Keratinocyte (primary cell): ENCODE data around the gene EPHB1. TPM values are rescaled to one million over a fixed set of nuclear protein-coding genes. Genes with fewer than 3 reads are reported as not detected.

Source experiments
- DNase-seq: peaks from one replicate; pipeline ENCODE4 v3.0.0-alpha.2; 2011; ENCODE audit warnings: low read depth, missing footprints, low spot score
- FAIRE-seq: peaks from 2 replicates; lab custom pipeline; 2011; peaks lifted over from hg19 to GRCh38; lab: Jason Lieb, UNC
- H2AFZ ChIP-seq: 2 replicates; pipeline ENCODE4 v1.6.0; 2012; ENCODE audit warnings: low read length, control low read depth, inconsistent platforms; ENCODE audit not compliant: control insufficient read depth
- H3K27ac ChIP-seq: 2 replicates; pipeline ENCODE4 v1.5.1; 2011; ENCODE audit warnings: low read length; ENCODE audit not compliant: control insufficient read depth, insufficient read depth
- H3K27me3 ChIP-seq: 3 replicates; pipeline ENCODE4 v1.6.0; 2011; ENCODE audit warnings: low read length; ENCODE audit not compliant: control insufficient read depth, insufficient read depth; ENCODE audit errors: extremely low read depth
- H3K36me3 ChIP-seq, 2 experiments: 2 replicates in 1 of 2; 3 replicates in 1 of 2; pipeline ENCODE4 v1.5.1; 2011; ENCODE audit warnings: low read length in 2 of 2, mild to moderate bottlenecking in 1 of 2; ENCODE audit not compliant: control insufficient read depth in 2 of 2, insufficient read depth in 2 of 2; ENCODE audit errors: extremely low read depth in 1 of 2
- H3K4me1 ChIP-seq: 3 replicates; pipeline ENCODE4 v1.5.1; 2011; ENCODE audit warnings: low read length; ENCODE audit not compliant: control insufficient read depth, insufficient read depth; ENCODE audit errors: extremely low read depth
- H3K4me2 ChIP-seq: 3 replicates; pipeline ENCODE4 v1.6.0; 2011; ENCODE audit warnings: low read depth, low read length; ENCODE audit not compliant: control insufficient read depth, insufficient read depth; ENCODE audit errors: extremely low read depth
- H3K4me3 ChIP-seq, 3 experiments: fragments of 200-600 bp in 1 of 3; sonication (generic) in 1 of 3; 2 replicates in 2 of 3; 3 replicates in 1 of 3; pipeline ENCODE4 v1.5.1; 2011 to 2016; ENCODE audit warnings: low read length in 3 of 3, mild to moderate bottlenecking in 3 of 3, control low read depth in 2 of 3, inconsistent platforms in 1 of 3, low read depth in 1 of 3, mixed read lengths in 1 of 3, mixed run types in 1 of 3, moderate library complexity in 1 of 3; ENCODE audit not compliant: control insufficient read depth in 2 of 3, insufficient read depth in 2 of 3; ENCODE audit errors: extremely low read depth in 1 of 3
- H3K79me2 ChIP-seq: 2 replicates; pipeline ENCODE4 v1.6.0; 2012; ENCODE audit warnings: low read length; ENCODE audit not compliant: control insufficient read depth, insufficient read depth
- H3K9ac ChIP-seq: 3 replicates; pipeline ENCODE4 v1.6.0; 2011; ENCODE audit warnings: low read length; ENCODE audit not compliant: control insufficient read depth, insufficient read depth; ENCODE audit errors: extremely low read depth
- H3K9me1 ChIP-seq: 3 replicates; pipeline ENCODE4 v1.6.0; 2011; ENCODE audit warnings: low read length; ENCODE audit not compliant: control insufficient read depth, insufficient read depth; ENCODE audit errors: extremely low read depth
- H3K9me3 ChIP-seq: 2 replicates; pipeline ENCODE4 v1.5.1; 2012; ENCODE audit warnings: low read depth, low read length; ENCODE audit not compliant: control insufficient read depth
- H4K20me1 ChIP-seq: 3 replicates; pipeline ENCODE4 v1.6.0; 2011; ENCODE audit warnings: low read length; ENCODE audit not compliant: control insufficient read depth, insufficient read depth; ENCODE audit errors: extremely low read depth
- EZH2 ChIP-seq: IDR thresholded peaks from one replicate; pipeline ENCODE4 v1.6.1; 2012; ENCODE audit warnings: inconsistent platforms, mild to moderate bottlenecking, low read length, moderate library complexity
- dilution Hi-C: fragments of 300-500 bp; cut with MboI; formaldehyde crosslinking; loops from one replicate; pipeline ENCODE4 v1.7.0; 2020; ENCODE audit warnings: low sequenced_read_pairs; ENCODE audit not compliant: extremely low pct_ligation_motif_present
- polyA plus RNA-seq, 5 experiments: library from polyadenylated mRNA; depleted of rRNA in 3 of 5; stranded (reverse) in 3 of 5; stranded (forward) in 1 of 5; unstranded in 1 of 5; fragments of >200 nt; gene quantifications; 1 replicate in 1 of 5; 2 replicates in 3 of 5; 3 replicates in 1 of 5; pipeline versions ENCODE4 v1.2.1 to v1.2.3, GENCODE V29; 2011 to 2012; ENCODE audit warnings: missing spikeins in 2 of 5, low read depth in 1 of 5, low replicate concordance in 1 of 5
- TF ChIP-seq, protein P1 (sequence below), 3 experiments: IDR thresholded peaks in 1 of 3; conservative IDR thresholded peaks in 1 of 3; optimal IDR thresholded peaks in 1 of 3; 2 replicates in 2 of 3; 3 replicates in 1 of 3; pipeline versions ENCODE3 to v1.5.1; 2011; ENCODE audit warnings: low read length in 3 of 3, mild to moderate bottlenecking in 3 of 3, moderate library complexity in 2 of 3, control low read depth in 1 of 3, inconsistent platforms in 1 of 3; ENCODE audit not compliant: insufficient read depth in 2 of 3; ENCODE audit errors: extremely low read depth in 1 of 3

Gene EPHB1
- polyA plus RNA-seq, 1 donor (not counting 4 experiments of a cell fraction or from before 2014, with no cell fraction given), result 0.01 TPM

DNA sequence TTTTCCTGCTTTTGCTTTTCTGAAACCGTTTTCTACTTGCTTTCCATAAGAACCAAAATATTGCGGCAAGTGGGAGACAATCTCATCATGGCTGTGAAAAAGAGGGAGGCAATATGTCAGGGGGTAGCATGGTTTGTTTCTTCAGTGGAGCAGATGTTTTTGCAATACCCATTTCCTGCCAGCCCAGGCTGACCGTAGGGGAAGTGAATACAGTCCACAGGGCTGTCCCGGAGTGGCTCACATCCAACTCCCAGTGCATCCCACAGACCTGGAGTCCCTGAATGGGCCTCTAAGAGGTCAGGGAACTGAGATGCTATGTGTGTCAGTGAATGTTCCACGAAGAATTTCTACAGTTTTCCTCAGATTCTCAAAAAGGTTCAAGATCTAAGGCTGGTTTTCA lies 69.6 kb downstream of the EPHB1 start:
- Histone ChIP-seq H3K27me3 (no peaks in the 10 kb centered on the region), H4K20me1 (no peaks in the 10 kb centered on the region), H3K4me2 (no peak overlapping the region), H3K79me2 (no peaks in the 10 kb centered on the region), H2AFZ (no peak overlapping the region), H3K9me3 (no peaks in the 10 kb centered on the region), H3K27ac (no peak overlapping the region), H3K4me3 (no peak overlapping the region), H3K36me3 (no peaks in the 10 kb centered on the region), H3K9ac (no peak overlapping the region), H3K4me1 (no peaks in the 10 kb centered on the region), H3K9me1 (no peaks in the 10 kb centered on the region)
- dilution Hi-C loops, result no loop called here
- no peak for TF ChIP-seq EZH2
- TF ChIP-seq, protein P1, sequence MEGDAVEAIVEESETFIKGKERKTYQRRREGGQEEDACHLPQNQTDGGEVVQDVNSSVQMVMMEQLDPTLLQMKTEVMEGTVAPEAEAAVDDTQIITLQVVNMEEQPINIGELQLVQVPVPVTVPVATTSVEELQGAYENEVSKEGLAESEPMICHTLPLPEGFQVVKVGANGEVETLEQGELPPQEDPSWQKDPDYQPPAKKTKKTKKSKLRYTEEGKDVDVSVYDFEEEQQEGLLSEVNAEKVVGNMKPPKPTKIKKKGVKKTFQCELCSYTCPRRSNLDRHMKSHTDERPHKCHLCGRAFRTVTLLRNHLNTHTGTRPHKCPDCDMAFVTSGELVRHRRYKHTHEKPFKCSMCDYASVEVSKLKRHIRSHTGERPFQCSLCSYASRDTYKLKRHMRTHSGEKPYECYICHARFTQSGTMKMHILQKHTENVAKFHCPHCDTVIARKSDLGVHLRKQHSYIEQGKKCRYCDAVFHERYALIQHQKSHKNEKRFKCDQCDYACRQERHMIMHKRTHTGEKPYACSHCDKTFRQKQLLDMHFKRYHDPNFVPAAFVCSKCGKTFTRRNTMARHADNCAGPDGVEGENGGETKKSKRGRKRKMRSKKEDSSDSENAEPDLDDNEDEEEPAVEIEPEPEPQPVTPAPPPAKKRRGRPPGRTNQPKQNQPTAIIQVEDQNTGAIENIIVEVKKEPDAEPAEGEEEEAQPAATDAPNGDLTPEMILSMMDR (optimal IDR thresholded peaks at IDR 0.05 in 1 of 3, IDR thresholded peaks at IDR 0.05 in 1 of 3, conservative IDR thresholded peaks at IDR 0.05 in 1 of 3; ENCODE audit: extremely low read depth in 1 of 3, insufficient read depth in 2 of 3, low read length in 3 of 3), result no peak
- DNase-seq (no peak), FAIRE-seq (no peak)

DNA sequence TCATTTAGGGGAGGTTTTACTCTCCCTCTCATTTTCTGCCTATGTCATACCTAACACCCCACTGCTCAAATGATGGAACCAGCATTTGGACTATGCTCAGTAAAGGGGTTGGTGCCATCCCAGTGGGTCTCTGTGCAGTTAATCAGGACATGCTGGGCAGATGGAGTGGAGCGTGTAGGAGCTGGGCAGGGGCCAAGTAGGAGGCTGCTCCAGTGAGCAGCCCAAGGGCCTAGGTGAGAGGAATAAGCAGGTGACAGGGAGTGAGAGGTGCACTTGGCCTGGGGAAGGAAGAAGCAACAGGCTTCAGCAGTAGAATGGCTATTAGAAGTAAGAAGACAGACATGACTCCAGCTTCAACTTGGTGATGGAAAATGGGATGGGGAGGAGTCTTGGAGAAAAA lies 72.2 kb downstream of the EPHB1 start:
- no peaks in the 10 kb centered on the region for H3K27me3 ChIP-seq
- no peaks in the 10 kb centered on the region for H3K79me2 ChIP-seq
- TF ChIP-seq, protein P1 (optimal IDR thresholded peaks at IDR 0.05 in 1 of 3, IDR thresholded peaks at IDR 0.05 in 1 of 3, conservative IDR thresholded peaks at IDR 0.05 in 1 of 3; ENCODE audit: extremely low read depth in 1 of 3, insufficient read depth in 2 of 3, low read length in 3 of 3), result no peak
- no peak for TF ChIP-seq EZH2
- no peaks in the 10 kb centered on the region for H3K9me3 ChIP-seq
- H3K4me3 ChIP-seq, result no peak overlapping the region
- no peak overlapping the region for H3K4me2 ChIP-seq
- H3K4me1 ChIP-seq, result no peaks in the 10 kb centered on the region
- no peaks in the 10 kb centered on the region for H3K9me1 ChIP-seq
- FAIRE-seq (no peak), DNase-seq (no peak)
- H4K20me1 ChIP-seq, result no peaks in the 10 kb centered on the region
- H3K36me3 ChIP-seq, result no peaks in the 10 kb centered on the region
- dilution Hi-C loops, result no loop called here
- H3K27ac ChIP-seq, result no peak overlapping the region
- H2AFZ ChIP-seq, result no peak overlapping the region
- no peak overlapping the region for H3K9ac ChIP-seq
